Measurements from ENCODE around the gene TAS1R3. TPM values are rescaled to one million over a fixed set of nuclear protein-coding genes. Genes with fewer than 3 reads are reported as not detected.

The TAS1R3 gene
- total and polyA plus RNA-seq, 12 donors: 0.16 to 3.1 (median 0.37) TPM

GRCh38 chr1:1357871-1358432 is 26.9 kb downstream of the TAS1R3 start:
- H3K4me3 ChIP-seq: peak overlapping the region; percentile 19 to 69 (median 52)
- peaks cover 0 to 19% (median 0%) of the 10 kb centered on the region in 9 donors for H3K36me3 ChIP-seq
- H3K27me3 ChIP-seq: peaks cover 0 to 90% (median 56%) of the 10 kb centered on the region in 7 donors
- peaks cover 12 to 73% (median 40%) of the 10 kb centered on the region in 9 donors for H3K4me1 ChIP-seq
- H3K27ac ChIP-seq: peak overlapping the region; percentile 57 to 93 (median 85)
- no peak for TF ChIP-seq CTCF (IDR thresholded peaks at IDR 0.05)
- ATAC-seq: no peak
- 13 to 17% methylated on average over 18 of the region's 18 CpGs for WGBS, 2 donors
- no peak for DNase-seq
- H3K9me3 ChIP-seq: no peaks in the 10 kb centered on the region
- intact Hi-C loops (cut with DNase I): loop anchor here in 1 of 10 donors (5.0 kb wide), 1 partner anchor 241 kb away; the partner anchor contains the start of gene C1orf159

- intact Hi-C loops (cut with DNase I): loop anchor here in 1 of 10 donors (5.0 kb wide), 1 partner anchor 241 kb away; the partner anchor contains the start of gene C1orf159
- peaks cover 0 to 86% (median 49%) of the 10 kb centered on the region in 7 donors for H3K27me3 ChIP-seq
- H3K9me3 ChIP-seq: no peaks in the 10 kb centered on the region
- ATAC-seq (peak; percentile 27 to 77 (median 70)), DNase-seq (peak; percentile 75 to 80)
- 30% methylated on average over 29 of the region's 29 CpGs for WGBS, 2 donors
- H3K27ac ChIP-seq: peak within 1 kb of the TSS; percentile 57 to 93 (median 85)
- peak within 1 kb of the TSS; percentile 19 to 69 (median 52) for H3K4me3 ChIP-seq
- peaks cover 0 to 13% (median 0%) of the 10 kb centered on the region in 9 donors for H3K36me3 ChIP-seq
- H3K4me1 ChIP-seq: peaks cover 6 to 66% (median 33%) of the 10 kb centered on the region in 9 donors
- TF ChIP-seq CTCF (IDR thresholded peaks at IDR 0.05): no peak
These were observed 27.6 kb downstream of the TAS1R3 start, which contains the start of gene MXRA8 for GRCh38 chr1:1358433-1359271. TSS of gene MXRA8 (minus strand) at chr1:1358555. CDS start at chr1:1358504, 51 bp downstream.

- H3K4me1 ChIP-seq: peaks cover under 1 to 59% (median 26%) of the 10 kb centered on the region in 9 donors
- no peaks in the 10 kb centered on the region for H3K9me3 ChIP-seq
- peaks cover 0 to 6% (median 0%) of the 10 kb centered on the region in 9 donors for H3K36me3 ChIP-seq
- no peak for TF ChIP-seq CTCF (IDR thresholded peaks at IDR 0.05)
- H3K4me3 ChIP-seq: peak overlapping the region in 6 of 10 donors; percentile 46 to 69 (median 62)
- H3K27me3 ChIP-seq: peaks cover 0 to 80% (median 42%) of the 10 kb centered on the region in 7 donors
- DNase-seq (peak; percentile 21 to 32), ATAC-seq (peak in 5 of 8 donors; percentile 6 to 55 (median 33))
- intact Hi-C loops (cut with DNase I): loop anchor here in 1 of 10 donors (5.0 kb wide), 1 partner anchor 242 kb away; the partner anchor contains the start of gene C1orf159
- peak overlapping the region; percentile 57 to 93 (median 85) for H3K27ac ChIP-seq
- 66 to 79% methylated on average over 6 of the region's 6 CpGs for WGBS, 2 donors
These were observed 28.2 kb downstream of the TAS1R3 start for GRCh38 chr1:1359308-1359663.
